CD4-positive, CD25-positive, alpha-beta regulatory T cell (primary cell): Measurements from ENCODE around the gene PDK4. TPM values are rescaled to one million over a fixed set of nuclear protein-coding genes. Genes with fewer than 3 reads are reported as not detected.

Experiments used
- ATAC-seq, 2 donors: fragments of 150-1000 bp; cut with Tn5 transposase; one replicate each; pipeline ENCODE4 v1.10.0; 2021; ENCODE audit warnings: low read depth in 2 of 2, moderate number of reproducible peaks in 2 of 2, moderate library complexity in 1 of 2
- DNase-seq, 3 donors: peaks; one replicate each; pipeline versions ENCODE4 v3.0.0 to v3.0.0-alpha.2; 2012 to 2022; ENCODE audit warnings: mixed read lengths in 1 of 3
- H3K27ac ChIP-seq: one replicate; pipeline ENCODE4 v1.7.0; 2013; ENCODE audit warnings: mild to moderate bottlenecking, low read length; ENCODE audit not compliant: insufficient read depth, poor library complexity, severe bottlenecking
- H3K27me3 ChIP-seq: one replicate; pipeline ENCODE4 v1.7.0; 2013; ENCODE audit warnings: low read length; ENCODE audit not compliant: control insufficient read depth, insufficient read depth
- H3K36me3 ChIP-seq: one replicate; pipeline ENCODE4 v1.7.0; 2013; ENCODE audit warnings: mild to moderate bottlenecking, low read length, moderate library complexity; ENCODE audit not compliant: control insufficient read depth, insufficient read depth
- H3K4me1 ChIP-seq: 2 replicates; pipeline ENCODE4 v1.7.0; 2013; ENCODE audit warnings: mild to moderate bottlenecking, low read length; ENCODE audit not compliant: insufficient read depth, control insufficient read depth, poor library complexity, severe bottlenecking
- H3K4me3 ChIP-seq: one replicate; pipeline ENCODE4 v1.7.0; 2013; ENCODE audit warnings: low read depth, mild to moderate bottlenecking, low read length, moderate library complexity
- H3K9me3 ChIP-seq, 2 experiments: 1 replicate in 1 of 2; 2 replicates in 1 of 2; pipeline ENCODE4 v1.7.0; 2013; ENCODE audit warnings: low read length in 2 of 2, mild to moderate bottlenecking in 1 of 2, moderate library complexity in 1 of 2; ENCODE audit not compliant: control insufficient read depth in 2 of 2
- H3K27ac Mint-ChIP-seq, 3 donors: one replicate each; pipeline ENCODE4 v1.8.0; 2020 to 2022; ENCODE audit warnings: mild to moderate bottlenecking in 3 of 3, mixed read lengths in 3 of 3, moderate library complexity in 2 of 3
- H3K27me3 Mint-ChIP-seq: one replicate; pipeline ENCODE4 v1.8.0; 2022; ENCODE audit warnings: mild to moderate bottlenecking, mixed read lengths
- H3K36me3 Mint-ChIP-seq: one replicate; pipeline ENCODE4 v1.8.0; 2020; ENCODE audit warnings: mixed read lengths
- H3K4me1 Mint-ChIP-seq, 4 donors: one replicate each; pipeline ENCODE4 v1.8.0; 2020 to 2022; ENCODE audit warnings: mixed read lengths in 4 of 4, mild to moderate bottlenecking in 1 of 4
- H3K4me3 Mint-ChIP-seq, 4 donors: one replicate each; pipeline ENCODE4 v1.8.0; 2020 to 2022; ENCODE audit warnings: mild to moderate bottlenecking in 4 of 4, mixed read lengths in 4 of 4, moderate library complexity in 3 of 4
- H3K9me3 Mint-ChIP-seq, 7 donors: one replicate each; pipeline ENCODE4 v1.8.0; 2020 to 2022; ENCODE audit warnings: mixed read lengths in 7 of 7, mild to moderate bottlenecking in 3 of 7, moderate library complexity in 2 of 7
- polyA plus RNA-seq, 4 donors: library from polyadenylated mRNA; unstranded; fragments of 300-500 nt; fragmentation: Illumina TruSeq; gene quantifications; one replicate each; pipeline ENCODE4 v1.2.3, GENCODE V29; 2021
- total RNA-seq: library from RNA; stranded (reverse); gene quantifications from one replicate; pipeline ENCODE4 v1.2.3, GENCODE V29; 2022

PDK4 gene
- total and polyA plus RNA-seq, 5 donors from 2014 or later = not detected

DNA sequence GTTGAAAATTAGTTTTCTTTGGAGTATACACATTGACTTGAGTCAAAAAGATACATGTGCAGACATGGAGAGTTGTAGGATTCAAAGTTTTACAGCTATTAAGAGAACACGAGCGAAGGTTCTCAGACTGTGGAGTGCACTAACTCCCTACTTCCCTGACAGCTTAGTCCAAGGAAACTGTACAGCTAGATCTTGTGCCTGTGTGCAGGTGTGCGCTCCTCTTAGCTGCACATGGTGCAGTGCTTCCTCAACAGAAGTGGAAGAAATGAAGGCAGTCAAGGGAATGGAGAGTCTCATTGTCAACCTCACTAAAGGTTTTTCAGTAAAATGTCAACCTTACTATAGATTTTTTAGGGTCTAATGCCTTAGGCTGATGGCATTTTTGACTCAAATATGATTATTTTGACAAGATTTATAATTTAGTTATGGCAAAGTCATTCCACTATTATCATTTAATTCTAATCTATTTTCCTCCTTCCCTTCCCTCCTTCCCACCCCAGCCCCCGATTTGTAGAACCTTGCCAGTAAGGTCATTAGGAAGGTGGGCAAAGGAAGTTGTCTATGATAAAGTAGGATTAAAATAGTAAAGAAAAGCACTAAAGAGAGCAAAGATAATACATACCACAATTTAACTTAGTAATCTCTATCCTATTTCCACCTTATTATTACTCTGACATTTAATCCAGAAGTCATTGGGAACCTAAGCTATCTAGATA is 13.6 kb downstream of the PDK4 start:
- peaks cover 0 to 4% (median 0%) of the 10 kb centered on the region in 7 donors for H3K9me3 Mint-ChIP-seq
- H3K4me1 Mint-ChIP-seq = no peaks in the 10 kb centered on the region
- no peak overlapping the region for H3K27ac Mint-ChIP-seq
- no peaks in the 10 kb centered on the region for H3K36me3 Mint-ChIP-seq
- Histone ChIP-seq H3K4me1 (no peaks in the 10 kb centered on the region), H3K27ac (no peak overlapping the region), H3K36me3 (no peaks in the 10 kb centered on the region), H3K4me3 (no peak overlapping the region), H3K9me3 (no peaks in the 10 kb centered on the region), H3K27me3 (no peaks in the 10 kb centered on the region)
- DNase-seq = no peak
- no peak for ATAC-seq
- H3K4me3 Mint-ChIP-seq = no peak overlapping the region
- H3K27me3 Mint-ChIP-seq = no peaks in the 10 kb centered on the region

- DNase-seq = no peak
- H3K4me1 Mint-ChIP-seq = no peaks in the 10 kb centered on the region
- no peak overlapping the region for H3K4me3 ChIP-seq
- no peaks in the 10 kb centered on the region for H3K4me1 ChIP-seq
- no peak overlapping the region for H3K4me3 Mint-ChIP-seq
- H3K36me3 ChIP-seq = no peaks in the 10 kb centered on the region
- H3K27ac Mint-ChIP-seq = no peak overlapping the region
- ATAC-seq = no peak
- no peaks in the 10 kb centered on the region for H3K36me3 Mint-ChIP-seq
- no peak overlapping the region for H3K27ac ChIP-seq
- peaks cover 0 to 4% (median 0%) of the 10 kb centered on the region in 7 donors for H3K9me3 Mint-ChIP-seq
- no peaks in the 10 kb centered on the region for H3K27me3 Mint-ChIP-seq
- H3K9me3 ChIP-seq = no peaks in the 10 kb centered on the region
- no peaks in the 10 kb centered on the region for H3K27me3 ChIP-seq
Measured at GRCh38 chr7:95581467-95581866, 14.8 kb downstream of the PDK4 start.

GRCh38 chr7:95579318-95579717 is 17.0 kb downstream of the PDK4 start:
- Histone ChIP-seq H3K27ac (no peak overlapping the region), H3K27me3 (no peaks in the 10 kb centered on the region), H3K36me3 (no peaks in the 10 kb centered on the region), H3K4me1 (no peaks in the 10 kb centered on the region), H3K4me3 (no peak overlapping the region), H3K9me3 (no peaks in the 10 kb centered on the region)
- Mint-ChIP-seq H3K27ac (no peak overlapping the region), H3K9me3 (peaks cover 0 to 4% (median 0%) of the 10 kb centered on the region in 7 donors), H3K36me3 (no peaks in the 10 kb centered on the region), H3K4me3 (no peak overlapping the region), H3K4me1 (no peaks in the 10 kb centered on the region), H3K27me3 (no peaks in the 10 kb centered on the region)
- no peak for ATAC-seq
- DNase-seq = no peak

GRCh38 chr7:95578299-95578855 is 17.9 kb downstream of the PDK4 start:
- Histone ChIP-seq H3K9me3 (no peaks in the 10 kb centered on the region), H3K4me3 (no peak overlapping the region), H3K36me3 (no peaks in the 10 kb centered on the region), H3K4me1 (no peaks in the 10 kb centered on the region), H3K27ac (no peak overlapping the region), H3K27me3 (no peaks in the 10 kb centered on the region)
- ATAC-seq = no peak
- Mint-ChIP-seq H3K4me1 (no peaks in the 10 kb centered on the region), H3K27ac (no peak overlapping the region), H3K36me3 (no peaks in the 10 kb centered on the region), H3K27me3 (no peaks in the 10 kb centered on the region), H3K9me3 (peaks cover 0 to 4% (median 0%) of the 10 kb centered on the region in 7 donors), H3K4me3 (no peak overlapping the region)
- DNase-seq = no peak

- H3K4me1 Mint-ChIP-seq = no peaks in the 10 kb centered on the region
- H3K9me3 Mint-ChIP-seq = peaks cover 0 to 3% (median 0%) of the 10 kb centered on the region in 7 donors
- H3K27me3 Mint-ChIP-seq = no peaks in the 10 kb centered on the region
- Histone ChIP-seq H3K4me1 (no peaks in the 10 kb centered on the region), H3K27me3 (no peaks in the 10 kb centered on the region), H3K36me3 (no peaks in the 10 kb centered on the region), H3K4me3 (no peak overlapping the region), H3K9me3 (no peaks in the 10 kb centered on the region), H3K27ac (no peak overlapping the region)
- DNase-seq (no peak), ATAC-seq (no peak)
- no peaks in the 10 kb centered on the region for H3K36me3 Mint-ChIP-seq
- no peak overlapping the region for H3K4me3 Mint-ChIP-seq
- H3K27ac Mint-ChIP-seq = no peak overlapping the region
Measured at GRCh38 chr7:95577137-95577536, 19.2 kb downstream of the PDK4 start.

DNA sequence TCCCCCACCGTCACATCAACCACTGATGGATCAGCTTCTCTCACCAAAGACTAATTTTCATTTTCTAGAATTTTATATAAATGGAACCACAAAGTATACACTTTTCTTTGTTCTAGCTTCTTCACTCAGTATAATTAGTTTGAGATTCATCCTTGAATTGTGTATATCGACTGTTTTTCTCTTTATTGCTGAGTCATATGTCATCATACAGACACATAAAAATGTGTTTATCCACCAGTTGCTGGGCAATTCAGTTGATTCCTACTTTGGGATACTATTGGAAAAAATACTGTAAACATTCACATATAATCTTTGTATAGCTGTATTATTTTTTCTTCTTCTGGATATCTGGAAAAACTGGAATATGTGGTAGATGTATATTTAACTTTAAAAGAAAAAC is 26.6 kb downstream of the PDK4 start:
- Mint-ChIP-seq H3K27ac (no peak overlapping the region), H3K36me3 (no peaks in the 10 kb centered on the region)

GRCh38 chr7:95560674-95561073 is 35.6 kb downstream of the PDK4 start:
- no peaks in the 10 kb centered on the region for H3K4me1 Mint-ChIP-seq
- H3K9me3 ChIP-seq = no peaks in the 10 kb centered on the region
- no peak overlapping the region for H3K27ac Mint-ChIP-seq
- H3K27ac ChIP-seq = no peak overlapping the region
- no peaks in the 10 kb centered on the region for H3K36me3 Mint-ChIP-seq
- no peak for ATAC-seq
- H3K27me3 ChIP-seq = no peaks in the 10 kb centered on the region
- no peak for DNase-seq
- peaks cover 0 to 9% (median 2%) of the 10 kb centered on the region in 7 donors for H3K9me3 Mint-ChIP-seq
- H3K4me3 ChIP-seq = no peak overlapping the region
- H3K27me3 Mint-ChIP-seq = no peaks in the 10 kb centered on the region
- H3K36me3 ChIP-seq = no peaks in the 10 kb centered on the region
- no peak overlapping the region for H3K4me3 Mint-ChIP-seq
- H3K4me1 ChIP-seq = no peaks in the 10 kb centered on the region

More for the DNA sequence above, 26.6 kb downstream of the PDK4 start:
- no peak overlapping the region for H3K27ac ChIP-seq
- no peaks in the 10 kb centered on the region for H3K27me3 Mint-ChIP-seq
- ATAC-seq = no peak
- peaks cover 0 to 4% (median 2%) of the 10 kb centered on the region in 7 donors for H3K9me3 Mint-ChIP-seq
- no peaks in the 10 kb centered on the region for H3K4me1 Mint-ChIP-seq
- no peaks in the 10 kb centered on the region for H3K9me3 ChIP-seq
- H3K27me3 ChIP-seq = no peaks in the 10 kb centered on the region
- no peak overlapping the region for H3K4me3 ChIP-seq
- no peaks in the 10 kb centered on the region for H3K36me3 ChIP-seq
- H3K4me1 ChIP-seq = no peaks in the 10 kb centered on the region
- DNase-seq = no peak
- no peak overlapping the region for H3K4me3 Mint-ChIP-seq

- DNase-seq (no peak), ATAC-seq (no peak)
- H3K9me3 Mint-ChIP-seq = peaks cover 0 to 9% (median under 1%) of the 10 kb centered on the region in 7 donors
- no peaks in the 10 kb centered on the region for H3K4me1 ChIP-seq
- no peak overlapping the region for H3K27ac Mint-ChIP-seq
- H3K27ac ChIP-seq = no peak overlapping the region
- no peaks in the 10 kb centered on the region for H3K4me1 Mint-ChIP-seq
- H3K4me3 Mint-ChIP-seq = no peak overlapping the region
- peaks cover 2% of the 10 kb centered on the region for H3K27me3 Mint-ChIP-seq
- no peak overlapping the region for H3K4me3 ChIP-seq
- H3K36me3 ChIP-seq = no peaks in the 10 kb centered on the region
- H3K36me3 Mint-ChIP-seq = no peaks in the 10 kb centered on the region
- H3K9me3 ChIP-seq = no peaks in the 10 kb centered on the region
- no peaks in the 10 kb centered on the region for H3K27me3 ChIP-seq
Measured at GRCh38 chr7:95558864-95559263, 37.5 kb downstream of the PDK4 start.
